Measurements from ENCODE around the gene RPEL1.
A peak's percentile ranks its signal among the peaks of the same experiment; 100 is the strongest.
"Not testable (repeated sequence)": the region's sequence is repeated elsewhere in the genome, so short reads cannot be mapped to it uniquely, and the experiment has no call there.

Gene RPEL1

DNA sequence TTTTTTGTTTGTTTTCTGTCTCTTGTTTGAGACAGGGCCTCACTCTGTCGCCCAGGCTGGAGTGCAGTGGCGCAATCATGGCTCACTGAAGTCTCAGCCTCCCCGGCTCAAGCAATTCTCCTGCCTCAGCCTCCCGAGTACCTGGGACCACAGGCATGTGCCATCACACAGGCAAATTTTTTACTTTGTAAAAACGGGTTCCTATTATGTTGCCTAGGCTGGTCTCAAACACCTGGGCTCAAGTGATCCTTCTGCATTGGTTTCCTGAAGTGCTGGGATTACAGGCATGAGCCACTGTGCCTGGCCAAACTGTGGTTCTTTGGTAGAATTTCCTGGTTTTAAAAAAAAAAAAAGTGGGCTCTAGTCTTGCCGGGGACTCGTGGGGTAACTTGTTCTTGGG lies at the start of gene RPEL1:
RPEL1 (plus strand) TSS at position 301 of the 400 bp plus-strand sequence. CDS start 110 bp downstream, outside the sequence.
- DNase-seq = not testable (repeated sequence)

DNA sequence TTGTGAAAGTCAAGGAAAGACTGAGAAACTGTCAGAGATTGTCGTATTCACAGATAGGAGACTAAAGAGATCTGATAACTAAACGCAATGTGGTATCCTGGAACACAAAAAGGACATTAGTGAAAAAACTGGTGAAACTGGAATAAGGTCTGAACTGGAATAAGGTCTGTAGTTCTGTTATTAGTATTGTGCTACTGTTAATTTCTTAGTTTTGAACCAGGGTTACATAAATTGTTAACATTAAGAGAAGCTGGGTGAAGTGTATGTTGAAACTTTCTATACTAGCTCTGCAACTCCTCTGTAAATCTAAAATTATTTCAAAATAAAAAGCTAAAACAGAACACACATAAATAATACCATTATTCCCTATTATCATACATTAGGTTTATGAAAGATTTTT lies 49.2 kb upstream of the RPEL1 start:
- no peak for DNase-seq

DNA sequence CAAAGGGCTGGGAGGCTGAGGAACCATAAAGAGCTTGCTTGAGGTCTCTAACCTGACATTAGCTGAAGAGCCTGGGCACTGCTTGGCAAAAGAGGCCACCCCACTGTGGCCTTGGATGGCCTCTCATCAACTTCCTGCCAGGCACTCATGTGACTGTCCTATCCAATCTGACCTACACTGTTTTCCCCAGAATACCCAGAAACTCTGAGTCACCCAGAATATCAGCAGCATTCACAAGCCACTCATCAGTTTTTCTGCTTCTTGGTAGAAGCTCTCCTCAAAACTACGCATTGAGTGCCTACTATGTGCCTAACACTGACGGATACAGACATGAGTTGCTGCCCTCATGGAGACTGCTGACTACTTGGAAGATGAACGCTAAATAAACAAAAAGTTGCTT lies 48.5 kb upstream of the RPEL1 start:
- no peak for DNase-seq

DNA sequence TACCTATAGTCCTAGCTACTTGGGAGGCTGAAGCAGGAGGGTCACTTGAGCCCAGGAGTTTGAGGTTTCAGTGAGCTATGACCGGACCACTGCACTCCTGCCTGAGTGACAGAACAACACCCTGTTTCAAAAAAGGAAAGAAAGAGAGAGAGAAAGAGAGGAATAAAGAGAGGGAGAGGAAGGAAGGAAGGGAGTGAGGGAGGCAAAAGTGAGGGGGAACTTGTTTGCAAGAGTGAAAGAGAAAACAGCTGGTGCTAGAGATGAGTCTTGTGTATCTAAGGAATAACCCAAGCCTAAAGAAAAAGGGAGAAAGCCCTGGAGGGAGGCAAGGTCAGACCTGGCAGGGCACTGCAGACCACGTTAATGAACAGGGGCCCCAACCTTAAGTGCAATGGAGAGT lies 47.8 kb upstream of the RPEL1 start:
- no peak for DNase-seq

DNA sequence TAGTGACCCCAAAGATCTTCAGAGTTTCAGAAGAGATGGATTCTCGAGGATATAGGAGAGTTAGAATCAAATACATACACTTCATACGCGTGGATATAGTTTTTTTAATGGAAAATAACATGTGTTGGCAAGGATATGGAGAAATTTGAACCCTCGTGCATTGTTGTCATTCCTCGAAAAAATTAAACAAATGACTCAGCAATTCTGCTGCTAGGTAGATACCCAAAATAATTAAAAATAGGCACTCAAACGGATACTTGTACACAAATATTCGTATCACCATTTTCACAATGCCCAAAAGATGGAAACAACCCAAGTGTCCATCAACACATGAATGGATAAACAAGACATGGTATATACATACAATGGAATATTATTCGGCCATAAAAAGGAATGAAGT lies 47.0 kb upstream of the RPEL1 start:
- no peak for DNase-seq

DNA sequence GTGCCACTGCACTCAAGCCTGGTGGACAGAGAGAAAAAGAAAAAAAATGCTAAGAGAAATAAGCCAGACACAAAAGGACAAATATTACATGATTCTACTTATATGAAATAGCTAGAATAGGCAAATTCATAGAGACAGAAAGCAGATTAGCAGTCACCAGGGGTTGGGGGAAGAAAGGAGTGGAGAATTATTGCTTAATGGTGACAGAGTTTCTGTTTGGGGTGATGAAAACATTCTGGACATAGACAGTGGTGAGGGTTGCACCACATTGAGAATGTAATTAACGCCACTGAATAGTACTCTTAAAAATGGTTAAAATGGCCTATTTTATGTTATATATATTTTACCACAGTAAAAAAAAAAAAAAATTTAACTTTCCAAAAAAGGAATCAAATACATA lies 46.2 kb upstream of the RPEL1 start:
- DNase-seq = no peak

DNA sequence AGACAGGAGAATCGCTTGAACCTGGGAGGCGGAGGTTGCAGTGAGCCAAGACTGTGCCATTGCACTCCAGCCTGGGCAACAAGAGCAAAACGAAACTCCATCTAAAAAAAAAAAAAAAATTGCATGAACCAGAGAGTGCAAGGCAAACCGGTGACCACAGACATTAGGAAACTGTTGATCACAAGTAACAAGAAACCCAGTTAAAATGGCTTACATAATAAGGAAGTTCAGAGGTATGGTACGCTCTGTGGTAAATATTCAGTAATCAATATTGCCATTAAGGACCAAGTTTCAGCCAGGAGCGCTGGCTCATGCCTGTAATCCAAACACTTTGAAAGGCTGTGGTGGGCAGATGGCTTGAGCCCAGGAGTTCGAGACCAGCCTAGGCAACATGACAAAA lies 43.4 kb upstream of the RPEL1 start:
- DNase-seq = no peak

DNA sequence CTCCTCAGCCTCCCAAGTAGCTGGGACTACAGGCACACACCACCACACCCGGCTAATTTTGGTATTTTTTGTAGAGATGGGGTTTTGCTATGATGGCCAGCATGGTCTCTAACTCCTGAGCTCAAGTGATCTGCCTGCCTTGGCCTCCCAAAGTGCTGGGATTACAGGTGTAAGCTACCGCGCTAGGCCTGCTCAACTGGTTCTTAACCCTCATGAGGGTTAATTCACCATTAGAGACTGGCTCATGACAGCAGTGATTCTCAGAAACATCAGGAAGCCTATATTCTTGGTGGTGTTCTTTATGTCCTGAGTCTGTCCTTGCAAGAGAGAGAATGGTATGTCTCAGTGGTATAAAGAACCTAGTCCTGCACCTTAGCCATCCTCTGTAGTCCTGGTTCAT lies 42.2 kb upstream of the RPEL1 start:
- DNase-seq = no peak

DNA sequence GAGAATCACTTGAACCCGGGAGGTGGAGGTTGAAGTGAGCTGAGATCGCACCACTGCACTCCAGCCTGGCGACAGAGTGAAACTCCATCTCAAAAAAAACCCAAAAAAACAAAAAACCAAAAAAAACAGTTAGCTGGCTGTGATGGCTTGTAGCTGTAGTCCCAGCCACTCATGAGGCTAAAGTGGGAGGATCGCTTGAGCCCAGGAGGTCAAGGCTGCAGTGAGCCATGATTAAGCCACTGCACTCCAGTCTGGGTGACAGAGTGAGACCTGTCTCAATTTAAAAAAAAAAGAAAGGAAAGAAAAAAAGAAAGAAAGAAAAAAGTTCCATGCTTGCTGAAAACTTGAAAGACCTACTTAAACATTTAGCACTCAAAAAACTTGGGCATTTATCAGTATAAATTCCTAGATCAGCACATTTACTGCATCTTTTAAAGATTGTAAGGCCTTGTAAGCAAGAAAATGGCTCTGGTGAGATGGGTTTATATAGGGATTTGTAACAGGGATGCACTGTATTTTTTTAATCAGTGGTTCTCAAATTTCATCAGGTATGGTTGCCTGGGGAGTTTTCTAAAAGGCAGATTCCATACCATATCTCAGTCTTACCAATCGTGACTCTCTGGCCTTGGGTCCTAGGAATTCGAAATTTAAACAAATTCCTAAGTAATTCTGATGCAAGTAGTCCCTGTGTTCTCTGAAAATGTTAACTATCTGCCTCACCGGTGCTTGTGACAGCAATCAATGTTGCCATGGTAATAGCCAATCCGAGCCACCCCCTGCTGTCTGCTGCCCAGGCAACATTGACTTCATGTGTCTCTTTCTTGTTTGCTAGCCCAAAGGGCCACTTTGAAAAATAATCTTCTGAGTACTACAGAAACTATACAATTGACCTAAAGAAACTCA lies 41.1 kb upstream of the RPEL1 start:
- no peak for DNase-seq

DNA sequence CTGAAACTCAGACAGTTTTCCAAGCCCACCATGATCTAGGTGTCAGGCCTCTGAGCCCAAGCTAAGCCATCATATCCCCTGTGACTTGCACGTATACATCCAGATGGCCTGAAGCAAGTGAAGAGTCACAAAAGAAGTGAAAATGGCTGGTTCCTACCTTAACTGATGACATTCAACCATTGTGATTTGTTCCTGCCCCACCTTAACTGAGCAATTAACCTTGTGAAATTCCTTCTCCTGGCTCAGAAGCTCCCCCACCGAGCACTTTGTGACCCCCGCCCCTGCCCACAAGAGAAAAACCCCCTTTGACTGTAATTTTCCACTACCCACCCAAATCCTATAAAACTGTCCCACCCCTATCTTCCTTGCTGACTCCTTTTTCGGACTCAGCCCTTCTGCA lies 40.3 kb upstream of the RPEL1 start:
- DNase-seq = not testable (repeated sequence)

DNA sequence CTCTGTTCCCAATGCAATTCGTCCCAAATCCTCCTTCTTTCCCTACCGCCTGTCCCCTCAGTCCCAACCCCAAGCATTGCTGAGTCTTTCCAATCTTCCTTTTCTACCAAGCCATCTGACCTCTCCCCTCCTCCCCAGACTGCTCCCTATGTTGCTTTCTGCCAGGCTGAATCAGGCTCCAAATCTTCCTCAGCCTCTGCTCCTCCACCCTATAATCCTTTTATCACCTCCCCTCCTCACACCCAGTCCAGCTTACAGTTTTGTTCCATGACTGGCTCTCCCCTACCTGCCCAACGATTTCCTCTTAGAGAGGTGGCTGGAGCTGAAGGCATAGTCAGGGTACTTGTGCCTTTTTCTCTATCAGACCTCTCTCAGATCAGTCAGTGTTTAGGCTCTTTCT lies 39.0 kb upstream of the RPEL1 start:
- DNase-seq = not testable (repeated sequence)

DNA sequence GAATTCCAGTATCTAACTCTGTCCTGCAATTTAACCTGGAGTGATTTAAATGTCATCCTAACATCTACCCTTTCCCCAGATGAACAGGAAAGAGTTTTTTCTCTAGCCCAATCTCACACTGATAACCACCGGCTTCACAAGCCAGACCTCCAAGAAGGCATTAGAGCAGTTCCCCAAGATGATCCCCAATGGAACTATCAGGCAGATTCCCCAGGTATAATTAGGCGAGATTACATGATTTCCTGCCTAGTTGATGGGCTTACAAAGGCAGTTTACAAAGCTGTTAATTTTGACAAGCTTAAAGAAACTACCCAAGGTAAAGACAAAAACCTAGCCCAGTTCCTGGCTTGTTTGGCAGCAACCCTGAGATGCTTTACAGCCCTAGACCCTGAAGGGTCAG lies 38.5 kb upstream of the RPEL1 start:
- no peak for DNase-seq

DNA sequence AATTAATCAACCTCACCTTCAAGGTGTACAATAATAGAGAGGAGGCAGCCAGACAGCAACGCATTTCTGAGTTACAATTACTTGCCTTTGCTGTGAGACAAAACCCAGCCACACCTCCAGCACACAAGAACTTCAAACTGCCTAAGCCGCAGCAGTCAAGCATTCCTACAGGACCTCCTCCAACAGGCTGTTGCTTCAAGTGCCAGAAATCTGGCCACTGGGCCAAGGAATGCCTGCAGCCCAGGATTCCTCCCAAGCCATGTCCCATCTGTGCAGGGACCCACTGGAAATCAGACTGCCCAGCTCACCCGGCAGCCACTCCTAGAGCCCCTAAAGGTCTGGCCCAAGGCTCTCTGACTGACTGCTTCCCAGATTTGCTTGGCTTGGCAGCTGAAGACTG lies 38.0 kb upstream of the RPEL1 start:
- not testable (repeated sequence) for DNase-seq

DNA sequence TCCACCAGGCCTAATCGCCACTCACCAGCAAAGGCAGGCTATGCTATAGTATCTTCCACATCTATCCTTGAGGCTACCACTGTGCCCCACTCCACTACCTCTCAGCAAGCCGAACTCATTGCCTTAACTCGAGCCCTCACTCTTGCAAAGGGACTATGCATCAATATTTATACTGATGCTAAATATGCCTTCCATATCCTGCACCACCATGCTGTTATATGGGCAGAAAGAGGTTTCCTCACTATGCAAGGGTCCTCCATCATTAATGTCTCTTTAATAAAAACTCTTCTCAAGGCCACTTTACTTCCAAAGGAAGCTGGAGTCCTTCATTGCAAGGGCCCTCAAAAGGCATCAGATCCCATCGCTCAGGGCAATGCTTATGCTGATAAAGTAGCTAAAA lies 35.4 kb upstream of the RPEL1 start:
- not testable (repeated sequence) for DNase-seq

DNA sequence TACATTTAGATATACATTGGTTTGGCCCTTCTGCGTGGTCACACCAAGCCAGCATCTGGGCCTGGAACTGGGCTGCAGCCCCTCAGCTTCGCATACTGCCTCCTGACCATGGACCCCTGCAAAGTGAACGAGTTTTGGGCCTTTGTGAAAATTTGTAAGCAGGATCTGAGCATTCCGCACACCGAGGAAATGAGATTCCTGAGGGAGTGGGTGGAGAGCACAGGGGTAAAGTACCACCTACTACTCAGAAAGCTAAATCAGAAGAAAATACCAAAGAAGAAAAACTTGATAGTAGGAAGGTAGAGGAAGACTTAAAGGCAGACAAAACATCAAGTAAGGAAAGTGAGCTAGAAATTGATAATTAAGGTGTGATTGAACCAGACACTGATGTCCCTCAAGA lies 30.1 kb upstream of the RPEL1 start:
- no peak for DNase-seq

DNA sequence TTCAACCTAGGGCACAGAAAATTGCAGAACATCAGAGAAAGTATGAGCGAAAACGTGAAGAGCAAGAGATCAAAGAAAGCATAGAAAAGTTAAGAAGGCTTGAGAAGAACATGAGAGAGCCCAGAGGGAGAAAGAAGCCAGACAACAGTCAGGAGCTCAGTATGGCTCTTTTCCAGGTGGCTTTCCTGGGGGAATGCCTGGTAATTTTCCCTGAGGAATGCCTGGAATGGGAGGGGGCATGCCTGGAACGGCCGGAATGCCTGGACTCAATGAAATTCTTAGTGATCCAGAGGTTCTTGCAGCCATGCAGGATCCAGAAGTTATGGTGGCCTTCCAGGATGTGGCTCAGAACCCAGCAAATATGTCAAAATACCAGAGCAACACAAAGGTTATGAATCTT lies 29.3 kb upstream of the RPEL1 start:
- DNase-seq = not testable (repeated sequence)

DNA sequence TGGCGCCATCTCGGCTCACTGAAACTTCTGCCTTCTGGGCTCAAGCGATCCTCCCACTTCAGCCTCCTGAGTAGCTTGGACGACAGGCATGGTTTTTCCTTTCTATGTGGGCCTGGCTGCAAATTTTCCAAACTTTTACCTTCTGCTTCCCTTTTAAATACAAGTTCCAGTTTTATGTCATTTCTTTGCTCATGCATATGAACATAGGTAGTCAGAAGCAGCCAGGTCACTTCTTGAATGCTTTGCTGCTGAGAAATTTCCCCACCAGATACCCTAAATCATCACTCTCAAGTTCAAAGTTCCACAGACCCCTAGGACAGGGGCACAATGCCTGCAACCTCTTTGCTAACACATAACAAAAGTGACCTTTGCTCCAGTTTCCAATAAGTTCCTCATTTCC lies 21.6 kb upstream of the RPEL1 start:
- DNase-seq = no peak

DNA sequence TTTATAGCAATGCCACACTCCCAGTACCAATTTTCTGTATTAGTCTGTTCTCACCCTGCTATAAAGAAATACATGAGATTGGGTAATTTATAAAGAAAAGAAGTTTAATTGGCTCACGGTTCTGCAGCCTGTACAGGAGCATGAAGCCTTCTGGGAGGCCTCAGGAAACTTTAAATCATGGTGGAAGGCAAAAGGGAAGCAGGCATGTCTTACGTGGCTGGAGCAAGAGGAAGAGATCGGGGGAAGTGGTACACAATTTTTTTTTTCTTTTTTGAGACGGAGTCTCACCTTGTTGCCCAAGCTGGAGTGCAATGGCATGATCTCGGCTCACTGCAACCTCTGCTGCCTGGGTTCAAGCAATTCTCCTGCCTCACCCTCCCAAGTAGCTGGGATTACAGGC lies 21.0 kb upstream of the RPEL1 start:
- not testable (repeated sequence) for DNase-seq

DNA sequence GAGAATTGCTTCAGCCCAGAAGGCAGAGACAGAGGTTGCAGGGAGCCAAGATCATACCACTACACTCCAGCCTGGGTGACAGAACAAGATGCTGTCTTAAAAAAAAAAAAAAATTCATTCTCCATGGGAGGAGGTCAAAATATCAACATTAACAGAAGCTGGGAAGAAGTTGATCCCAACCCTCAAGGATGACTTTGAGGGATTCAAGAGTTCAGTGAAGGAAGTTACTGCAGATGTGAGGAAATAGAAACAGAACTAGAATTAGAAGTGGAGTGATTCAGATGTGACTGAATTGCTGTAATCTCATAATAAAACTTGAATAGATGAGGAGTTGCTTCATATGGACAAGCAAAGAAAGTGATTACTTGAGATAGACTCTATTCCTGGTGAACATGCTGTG lies 19.7 kb upstream of the RPEL1 start:
- no peak for DNase-seq

DNA sequence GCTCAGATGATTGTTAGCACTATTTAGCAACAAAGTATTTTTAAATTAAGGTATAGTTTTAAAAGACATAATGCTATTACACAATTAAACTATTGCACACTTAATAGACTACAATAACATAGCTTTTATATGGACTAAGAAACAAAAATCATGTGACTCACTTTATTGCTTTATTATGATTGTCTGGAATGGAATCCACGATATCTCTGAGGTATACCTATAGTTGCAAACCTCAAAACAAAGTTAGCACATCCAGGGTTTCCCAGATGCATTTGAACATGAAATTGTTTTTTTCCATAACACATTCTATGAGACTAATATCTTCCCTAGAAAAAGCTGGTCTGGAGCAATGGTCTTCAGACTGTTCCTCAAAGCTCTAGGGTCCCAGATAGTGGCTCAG lies 18.3 kb upstream of the RPEL1 start:
- DNase-seq = no peak

DNA sequence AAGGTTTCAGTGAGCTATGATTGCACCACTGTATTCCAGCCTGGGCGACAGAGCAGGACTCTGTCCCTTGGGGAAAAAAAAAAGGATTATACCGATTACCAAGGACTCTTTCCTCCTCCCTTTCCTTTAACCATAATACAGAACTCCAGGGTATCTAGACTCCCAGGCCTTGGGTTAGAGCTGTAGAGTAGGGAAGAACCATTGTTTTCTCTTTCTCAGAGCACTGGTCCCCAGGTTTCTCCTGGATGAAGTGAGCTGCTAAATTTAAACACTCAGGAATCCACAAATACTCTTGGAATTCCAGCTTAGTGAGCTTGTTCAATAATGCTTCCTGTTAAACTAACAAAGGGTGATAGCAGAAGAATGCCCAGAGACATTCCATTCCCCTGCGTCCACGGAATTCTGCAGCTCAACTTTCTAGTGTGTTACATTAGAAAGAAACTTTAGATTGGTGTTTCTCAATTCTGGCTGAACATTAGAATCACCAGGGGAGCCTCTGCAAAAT lies 14.6 kb upstream of the RPEL1 start:
- peak; percentile 46 for DNase-seq

DNA sequence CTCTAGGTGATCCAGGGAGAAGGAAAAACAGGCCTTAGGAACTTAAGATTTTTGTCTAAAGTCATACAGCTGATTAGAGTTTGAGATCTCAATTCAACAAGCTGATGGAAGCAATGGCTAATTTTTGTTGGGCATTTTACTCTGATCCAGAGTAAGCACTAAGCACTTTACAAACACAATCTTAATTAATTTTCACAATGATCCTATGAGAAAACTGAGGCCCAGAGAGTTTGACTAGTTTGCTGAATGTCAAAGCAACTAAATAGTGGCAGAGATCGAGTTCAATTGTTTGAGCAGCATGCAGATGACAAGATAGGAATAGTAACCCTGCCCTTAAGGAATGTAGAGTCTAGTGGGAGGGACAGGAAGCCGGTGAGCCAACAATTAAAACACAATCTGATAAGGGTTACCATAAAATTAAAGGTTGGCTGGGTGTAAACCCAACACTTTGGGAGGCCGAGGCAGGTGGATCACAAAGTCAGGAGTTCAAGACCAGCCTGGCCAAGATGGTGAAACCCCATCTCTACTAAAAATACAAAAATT lies 13.5 kb upstream of the RPEL1 start:
- no peak for DNase-seq

DNA sequence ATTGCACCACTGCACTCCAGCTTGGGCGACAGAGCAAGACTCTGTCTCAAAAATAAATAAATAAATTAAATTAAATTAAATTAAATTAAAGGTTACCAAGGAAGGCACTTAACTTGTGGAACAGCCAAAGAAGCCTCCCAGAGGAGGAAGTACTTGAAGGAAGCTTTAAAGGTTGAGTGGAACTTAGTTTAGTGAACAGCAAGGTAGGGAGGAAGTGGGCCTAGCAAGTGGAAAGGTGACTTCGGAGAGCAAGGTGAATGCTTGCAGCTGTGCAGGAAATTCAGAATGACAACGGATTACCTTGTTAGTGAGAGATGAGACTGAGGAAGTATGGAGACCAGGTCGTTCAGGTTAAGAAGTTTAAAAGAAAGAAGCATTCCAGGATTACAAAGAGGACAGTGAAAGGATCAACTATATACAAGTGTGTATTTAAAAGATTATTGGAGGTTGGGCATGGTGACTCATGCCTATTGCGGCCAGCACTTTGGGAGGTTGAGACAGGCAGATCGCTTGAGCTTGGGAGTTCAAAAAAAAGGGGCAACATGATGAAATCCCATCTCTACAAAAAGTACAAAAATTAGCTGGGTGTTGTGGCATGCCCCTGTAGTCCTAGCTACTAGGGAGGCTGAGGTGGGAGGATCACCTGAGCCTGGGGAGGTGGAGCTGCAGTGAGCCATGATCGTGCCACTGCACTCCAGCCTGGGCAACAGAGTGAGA lies 12.8 kb upstream of the RPEL1 start:
- no peak for DNase-seq

DNA sequence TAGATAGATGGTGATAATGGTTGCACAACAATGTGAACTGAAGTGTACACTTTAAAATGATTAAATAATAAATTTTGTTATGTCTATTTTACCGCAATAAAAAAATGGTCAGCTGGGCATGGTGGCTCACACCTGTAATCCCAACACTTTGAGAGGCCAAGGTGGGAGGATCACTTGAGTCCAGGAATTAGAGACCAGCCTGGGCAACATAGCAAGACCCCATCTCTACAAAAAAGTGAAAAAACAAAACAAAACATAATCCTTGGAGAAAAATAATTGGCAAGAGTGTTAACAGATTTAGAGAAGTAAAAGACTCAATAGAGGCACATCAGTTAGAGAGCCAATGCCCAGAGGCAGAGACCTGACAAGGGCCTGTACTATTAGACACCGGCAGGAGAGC lies 9.9 kb upstream of the RPEL1 start:
- DNase-seq = no peak

Data from T1000 (cell line).